IMR-90 (cell line): ENCODE data around the gene SLC25A26. TPM values are rescaled to one million over a fixed set of nuclear protein-coding genes. Genes with fewer than 3 reads are reported as not detected.
A peak's percentile ranks its signal among the peaks of the same experiment; 100 is the strongest.

Experiments
- ATAC-seq: fragments of 200-7000 bp; cut with Tn5 transposase; 2 replicates; pipeline ENCODE4 v1.9.1; 2020; ENCODE audit warnings: low read depth, mild to moderate bottlenecking, moderate library complexity
- BruUV-seq: library from RNA; stranded (reverse); fragments of 400-500 nt; replicated peaks from 2 replicates; lab custom pipeline; 2021; lab: Mats Ljungman, UMichigan
- CTCF ChIA-PET: fragments of 300-600 bp; formaldehyde crosslinking; extraction: SDS; loops from one replicate; lab custom pipeline; 2021; ENCODE audit warnings: antibody characterized with exemption; lab: Yijun Ruan, JAX
- POLR2A ChIA-PET: fragments of 300-600 bp; sonication (Branson Sonifier 250); formaldehyde crosslinking; loops from one replicate; lab custom pipeline; 2022; ENCODE audit warnings: antibody characterized with exemption; ENCODE audit not compliant: unreplicated experiment; lab: Charles Lee
- DNase-seq: peaks from one replicate; pipeline ENCODE4 v3.0.0; 2013
- H2AFZ ChIP-seq: replicated peaks from 2 replicates; pipeline ENCODE3; 2013; ENCODE audit warnings: low read length, mild to moderate bottlenecking; ENCODE audit not compliant: poor library complexity
- H2AK5ac ChIP-seq: 2 replicates; pipeline ENCODE4 v1.6.1; 2013; ENCODE audit warnings: low read depth, low read length, inconsistent platforms
- H2AK9ac ChIP-seq: replicated peaks from 2 replicates; pipeline ENCODE3; 2013; ENCODE audit warnings: mild to moderate bottlenecking, low read depth, low read length, moderate library complexity; ENCODE audit not compliant: poor library complexity
- H2BK120ac ChIP-seq: 2 replicates; pipeline ENCODE4 v1.6.1; 2013; ENCODE audit warnings: low read depth, low read length, inconsistent platforms
- H2BK15ac ChIP-seq: 3 replicates; pipeline ENCODE4 v1.6.1; 2013; ENCODE audit warnings: low read depth, low read length, inconsistent platforms
- H2BK20ac ChIP-seq: 2 replicates; pipeline ENCODE4 v1.6.1; 2013; ENCODE audit warnings: low read depth, mild to moderate bottlenecking, inconsistent platforms, low read length, moderate library complexity
- H2BK5ac ChIP-seq: 2 replicates; pipeline ENCODE4 v1.6.1; 2013; ENCODE audit warnings: mild to moderate bottlenecking, low read depth, low read length, inconsistent platforms; ENCODE audit not compliant: poor library complexity, severe bottlenecking
- H3K14ac ChIP-seq: replicated peaks from 2 replicates; pipeline ENCODE4 v1.6.1; 2013; ENCODE audit warnings: low read depth, low read length, inconsistent platforms
- H3K18ac ChIP-seq: 2 replicates; pipeline ENCODE4 v1.6.1; 2013; ENCODE audit warnings: low read depth, low read length, control low read depth
- H3K23ac ChIP-seq: 2 replicates; pipeline ENCODE4 v1.6.1; 2013; ENCODE audit warnings: low read depth, low read length, inconsistent platforms
- H3K27ac ChIP-seq: 2 replicates; pipeline ENCODE4 v1.5.1; 2013; ENCODE audit warnings: mild to moderate bottlenecking, control low read depth, low read length; ENCODE audit not compliant: insufficient read depth
- H3K27me3 ChIP-seq: 2 replicates; pipeline ENCODE4 v1.6.1; 2013; ENCODE audit warnings: low read length; ENCODE audit not compliant: control insufficient read depth, insufficient read depth
- H3K36me3 ChIP-seq: 2 replicates; pipeline ENCODE4 v1.6.1; 2013; ENCODE audit warnings: low read length, mixed read lengths; ENCODE audit not compliant: control insufficient read depth, insufficient read depth
- H3K4ac ChIP-seq: 2 replicates; pipeline ENCODE4 v1.6.1; 2013; ENCODE audit warnings: low read depth, low read length, inconsistent platforms
- H3K4me1 ChIP-seq: 2 replicates; pipeline ENCODE4 v1.6.1; 2013; ENCODE audit warnings: low read length, mixed read lengths; ENCODE audit not compliant: control insufficient read depth, insufficient read depth
- H3K4me2 ChIP-seq: 2 replicates; pipeline ENCODE4 v1.6.1; 2013; ENCODE audit warnings: low read depth, mild to moderate bottlenecking, control low read depth, low read length, moderate library complexity
- H3K4me3 ChIP-seq: 2 replicates; pipeline ENCODE4 v1.5.1; 2013; ENCODE audit warnings: low read depth, mild to moderate bottlenecking, control low read depth, low read length, moderate library complexity; ENCODE audit not compliant: insufficient read depth
- H3K56ac ChIP-seq: 2 replicates; pipeline ENCODE4 v1.6.1; 2013; ENCODE audit warnings: low read length, inconsistent platforms; ENCODE audit not compliant: insufficient read depth; ENCODE audit errors: extremely low read depth
- H3K79me1 ChIP-seq, 2 experiments: 2 replicates each; pipeline ENCODE4 v1.6.1; 2013; ENCODE audit warnings: low read length in 2 of 2, inconsistent platforms in 1 of 2, low read depth in 1 of 2
- H3K9ac ChIP-seq: 2 replicates; pipeline ENCODE4 v1.6.1; 2013; ENCODE audit warnings: low read depth, low read length, control low read depth
- H3K9me1 ChIP-seq: 2 replicates; pipeline ENCODE4 v1.6.1; 2013; ENCODE audit warnings: low read length, inconsistent platforms; ENCODE audit not compliant: insufficient read depth
- H3K9me3 ChIP-seq: 2 replicates; pipeline ENCODE4 v1.6.1; 2013; ENCODE audit warnings: low read length; ENCODE audit not compliant: control insufficient read depth, insufficient read depth
- H4K20me1 ChIP-seq: 2 replicates; pipeline ENCODE4 v1.6.1; 2013; ENCODE audit warnings: low read length, inconsistent platforms; ENCODE audit not compliant: insufficient read depth
- H4K5ac ChIP-seq: 2 replicates; pipeline ENCODE4 v1.6.1; 2013; ENCODE audit warnings: mild to moderate bottlenecking, low read depth, low read length, control low read depth
- H4K8ac ChIP-seq, 2 experiments: 2 replicates each; pipeline ENCODE4 v1.6.1; 2013; ENCODE audit warnings: low read depth in 2 of 2, low read length in 2 of 2, control low read depth in 1 of 2, inconsistent platforms in 1 of 2
- H4K91ac ChIP-seq: 2 replicates; pipeline ENCODE4 v1.6.1; 2013; ENCODE audit warnings: low read depth, low read length, inconsistent platforms; ENCODE audit not compliant: insufficient read depth
- RAD21 ChIP-seq: IDR thresholded peaks from 2 replicates; pipeline ENCODE4 v1.6.1; 2012; ENCODE audit warnings: low read length, improper control_type of control experiment
- WGBS, 2 experiments: methylation state at CpG; one replicate each; pipeline versions ENCODE4 v1.1.5 to v1.1.7; 2013; ENCODE audit warnings: missing lambda C conversion rate in 2 of 2; ENCODE audit not compliant: insufficient read length in 1 of 2; ENCODE audit errors: extremely low coverage in 2 of 2; 5-methylcytosine and 5-hydroxymethylcytosine counted together
- dilution Hi-C: fragments of 300-500 bp; cut with HindIII; formaldehyde crosslinking; loops from one replicate; pipeline ENCODE4 v1.14.3; 2018; ENCODE audit warnings: low sequenced_read_pairs; ENCODE audit not compliant: unreplicated experiment
- in situ Hi-C: fragments of 300-500 bp; cut with MboI; formaldehyde crosslinking; loops from 3 replicates; pipeline ENCODE4 v1.14.3; 2019; ENCODE audit warnings: low sequenced_read_pairs, inconsistent platforms, mixed read lengths
- intact Hi-C: fragments of 100-400 bp; cut with micrococcal nuclease; formaldehyde crosslinking; loops from 2 replicates; pipeline ENCODE4 v1.10.0; 2022
- polyA plus RNA-seq, 3 experiments: library from polyadenylated mRNA; depleted of rRNA; stranded (reverse); fragments of >200 nt; gene quantifications; 2 replicates each; pipeline ENCODE4 v1.2.3, GENCODE V29; 2012; ENCODE audit warnings: low replicate concordance in 1 of 3
- total RNA-seq: library from RNA; depleted of rRNA; stranded (reverse); fragments of >200 nt; gene quantifications from 2 replicates; pipeline ENCODE4 v1.2.3, GENCODE V29; 2012
- TF ChIP-seq, protein P1 (sequence below): conservative IDR thresholded peaks from 2 replicates; pipeline ENCODE4 v1.5.1; 2012; ENCODE audit warnings: mild to moderate bottlenecking, low read depth, low read length, improper control_type of control experiment

Gene SLC25A26
- total and polyA plus RNA-seq, 2 of the 4 experiments (the other 2 are of a cell fraction), result 10.9 to 12.7 TPM

DNA sequence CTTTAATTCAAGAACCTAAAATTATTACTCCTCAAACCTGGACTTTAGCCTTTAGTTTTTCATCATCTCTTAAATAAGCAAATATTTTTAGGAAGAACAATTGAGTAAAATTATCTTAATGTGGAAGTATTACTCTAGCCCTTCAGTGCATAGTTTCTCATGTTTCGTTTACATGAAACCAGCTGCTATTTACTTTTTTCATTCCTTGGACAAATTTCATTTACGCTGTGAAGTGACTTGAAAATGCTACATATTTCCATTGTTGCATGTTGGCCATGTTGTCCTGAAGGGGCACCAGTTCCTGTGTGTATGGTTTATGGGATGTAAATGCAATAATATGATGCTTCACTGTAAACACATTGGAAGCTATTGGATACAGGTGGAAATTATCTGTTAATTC lies 49.9 kb downstream of the SLC25A26 start:
- Histone ChIP-seq H2BK120ac (peak overlapping the region; percentile 63), H3K4me3 (no peak overlapping the region), H3K9ac (no peak overlapping the region), H2BK20ac (peak overlapping the region; percentile 83; the same call in 1 of the 2 replicates), H3K4ac (no peak overlapping the region), H2AK5ac (no peak overlapping the region), H3K56ac (no peak overlapping the region; the same call in 1 of the 2 replicates), H2AK9ac (no peak overlapping the region), H4K5ac (peak overlapping the region; percentile 96), H3K9me1 (no peaks in the 10 kb centered on the region; the same call in 1 of the 2 replicates), H2AFZ (no peak overlapping the region), H4K8ac (peak overlapping the region in 1 of 2 experiments; percentile 63; a peak in 1 of 4 replicates), H3K27me3 (no peaks in the 10 kb centered on the region), H3K27ac (peak overlapping the region; percentile 100; the same call in 1 of the 2 replicates), H4K91ac (no peak overlapping the region), H2BK5ac (peak overlapping the region; percentile 81), H3K79me1 (no peaks in the 10 kb centered on the region; a peak in 1 of 4 replicates), H2BK15ac (0 out of 3 replicates have a peak overlapping the region, but pooled peaks have one; percentile 92), H3K23ac (no peak overlapping the region), H4K20me1 (no peaks in the 10 kb centered on the region), H3K36me3 (no peaks in the 10 kb centered on the region), H3K9me3 (no peaks in the 10 kb centered on the region), H3K14ac (no peak overlapping the region), H3K4me2 (peak overlapping the region; percentile 66), H3K18ac (peak overlapping the region; percentile 95), H3K4me1 (peaks cover 24% of the 10 kb centered on the region)
- in situ Hi-C loops (loop anchor here (10.0 kb wide), 2 partner anchors 134 to 224 kb away; no protein-coding TSS in a partner anchor), intact Hi-C loops (loop anchor here (10.0 kb wide), 1 partner anchor 324 kb away; no protein-coding TSS in a partner anchor), dilution Hi-C loops (no loop called here)
- peak; percentile 86 for DNase-seq
- BruUV-seq, result no TSS peak
- WGBS, 2 experiments, result 0% methylated on average over 1 of the region's 2 CpGs; no CpG with 5 or more reads in 1 of the 2 experiments
- ATAC-seq, result peak; percentile 78
- ChIA-PET POLR2A (no interaction called here), CTCF (interaction anchor here (1.0 to 2.2 kb wide), 5 partner anchors 10 to 552 kb away, joined by 3 to 14 read pairs (median 3); no protein-coding TSS in a partner anchor)
- TF ChIP-seq, protein P1, sequence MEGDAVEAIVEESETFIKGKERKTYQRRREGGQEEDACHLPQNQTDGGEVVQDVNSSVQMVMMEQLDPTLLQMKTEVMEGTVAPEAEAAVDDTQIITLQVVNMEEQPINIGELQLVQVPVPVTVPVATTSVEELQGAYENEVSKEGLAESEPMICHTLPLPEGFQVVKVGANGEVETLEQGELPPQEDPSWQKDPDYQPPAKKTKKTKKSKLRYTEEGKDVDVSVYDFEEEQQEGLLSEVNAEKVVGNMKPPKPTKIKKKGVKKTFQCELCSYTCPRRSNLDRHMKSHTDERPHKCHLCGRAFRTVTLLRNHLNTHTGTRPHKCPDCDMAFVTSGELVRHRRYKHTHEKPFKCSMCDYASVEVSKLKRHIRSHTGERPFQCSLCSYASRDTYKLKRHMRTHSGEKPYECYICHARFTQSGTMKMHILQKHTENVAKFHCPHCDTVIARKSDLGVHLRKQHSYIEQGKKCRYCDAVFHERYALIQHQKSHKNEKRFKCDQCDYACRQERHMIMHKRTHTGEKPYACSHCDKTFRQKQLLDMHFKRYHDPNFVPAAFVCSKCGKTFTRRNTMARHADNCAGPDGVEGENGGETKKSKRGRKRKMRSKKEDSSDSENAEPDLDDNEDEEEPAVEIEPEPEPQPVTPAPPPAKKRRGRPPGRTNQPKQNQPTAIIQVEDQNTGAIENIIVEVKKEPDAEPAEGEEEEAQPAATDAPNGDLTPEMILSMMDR, result 0 out of 2 replicates have a peak, but pooled peaks have one; percentile 11
- TF ChIP-seq RAD21, result no peak
